Muscle of arm (tissue), 12 donors: ENCODE data around the gene CBY1. TPM values are rescaled to one million over a fixed set of nuclear protein-coding genes. Genes with fewer than 3 reads are reported as not detected.
A peak's percentile ranks its signal among the peaks of the same experiment; 100 is the strongest.
"Not testable (repeated sequence)": the region's sequence is repeated elsewhere in the genome, so short reads cannot be mapped to it uniquely, and the experiment has no call there.

ENCODE experiments used
- DNase-seq: peaks from one replicate; pipeline ENCODE4 v3.0.0-alpha.2; 2013
- polyA plus RNA-seq, 12 donors: library from polyadenylated mRNA; unstranded; fragments of 120-200 nt; gene quantifications; one replicate each; pipeline ENCODE4 v1.2.1, GENCODE V29; 2013; ENCODE audit not compliant: insufficient read length in 12 of 12

The CBY1 gene
- polyA plus RNA-seq, 12 donors: 28.3 to 41.5 (median 33.2) TPM; not detected in 1

DNA sequence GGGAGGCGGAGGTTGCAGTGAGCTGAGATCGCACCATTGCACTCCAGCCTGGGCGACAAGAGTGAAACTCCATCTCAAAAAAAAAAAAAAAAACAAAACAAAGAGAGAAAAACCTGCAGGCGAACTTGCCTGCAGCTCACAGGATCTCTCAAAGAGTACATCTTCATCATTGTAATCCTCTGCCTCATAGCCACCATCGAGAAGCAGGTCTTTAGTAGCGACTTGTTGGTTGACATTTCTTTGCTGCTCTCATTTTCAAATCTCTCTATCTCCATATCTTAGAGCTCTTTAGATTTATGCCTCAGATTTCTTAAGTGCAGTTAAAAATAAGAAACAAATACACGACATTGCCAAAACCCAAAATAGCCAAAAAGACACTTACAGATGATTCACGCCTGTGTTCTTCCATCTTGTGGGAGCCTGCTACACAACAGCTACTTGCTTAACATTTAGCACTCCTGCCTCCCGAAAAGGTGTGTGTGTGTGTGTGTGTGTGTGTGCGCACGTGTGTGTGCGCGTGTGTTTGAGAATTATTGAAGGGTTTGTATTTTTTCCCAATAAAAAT, 14.9 kb upstream of the CBY1 start:
- no peak for DNase-seq

- not testable (repeated sequence) for DNase-seq
Measured at GRCh38 chr22:38644245-38644644, 12.2 kb upstream of the CBY1 start.

GRCh38 chr22:38645430-38645829, 11.0 kb upstream of the CBY1 start:
- no peak for DNase-seq

- no peak for DNase-seq
Measured at GRCh38 chr22:38649841-38650522, 6.5 kb upstream of the CBY1 start.

DNA sequence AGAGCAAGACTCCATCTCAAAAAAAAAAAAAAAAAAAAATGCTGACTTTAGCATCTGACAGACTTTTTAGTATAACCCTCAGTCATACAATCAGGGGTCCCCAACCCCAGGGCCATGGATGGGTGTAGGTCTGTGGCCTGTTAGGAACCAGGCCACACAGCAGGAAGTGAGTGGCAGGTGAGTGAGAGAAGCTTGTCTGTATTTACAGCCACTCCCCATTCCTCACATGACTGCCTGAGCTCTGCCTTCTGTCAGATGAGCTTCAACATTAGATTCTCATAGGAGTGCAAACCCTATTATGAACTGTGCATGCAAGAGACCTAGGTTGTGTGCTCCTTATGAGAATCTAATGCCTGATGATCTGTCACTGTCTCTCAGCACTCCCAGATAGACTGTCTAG, 3.6 kb upstream of the CBY1 start:
- DNase-seq: no peak

- DNase-seq: no peak
Measured at GRCh38 chr22:38653741-38654140, 2.7 kb upstream of the CBY1 start.

DNA sequence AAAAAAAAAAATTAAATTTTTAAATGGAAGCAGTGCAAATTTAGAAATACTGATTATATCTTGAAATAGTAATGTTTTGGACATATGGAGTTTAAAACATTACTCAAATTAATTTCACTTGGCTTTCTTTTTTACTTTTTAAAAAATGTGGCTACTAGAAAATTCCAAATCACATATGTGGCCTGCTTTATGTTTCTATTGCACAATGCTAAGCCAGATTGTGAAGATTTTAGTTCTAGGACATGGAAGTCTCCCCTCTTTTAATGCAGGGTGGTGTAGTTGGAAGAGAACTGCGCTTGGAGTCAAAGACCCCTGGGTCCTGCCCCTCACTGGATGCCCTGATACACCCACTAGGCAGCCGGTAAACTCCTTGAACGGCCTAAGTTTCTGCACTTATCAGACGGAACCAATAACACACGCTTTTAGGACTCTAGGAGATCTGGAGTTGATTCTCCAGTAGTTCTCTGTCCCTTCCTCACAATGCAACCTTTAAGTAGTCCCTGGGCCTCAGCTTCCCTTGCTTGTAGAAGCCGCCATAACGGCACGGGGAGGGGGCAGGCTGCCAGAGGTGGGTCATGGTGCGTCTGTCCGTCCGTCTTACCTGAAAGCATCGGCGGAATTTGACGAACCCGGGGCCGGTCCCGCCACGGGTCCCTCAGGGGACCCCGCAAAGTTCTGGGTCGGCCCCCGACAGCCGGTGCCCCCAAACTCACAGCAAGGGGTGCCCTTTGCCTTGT, 751 bp upstream of the CBY1 start:
- DNase-seq: no peak

- no peak for DNase-seq
Measured at GRCh38 chr22:38657045-38657909, 839 bp downstream of the CBY1 start.

GRCh38 chr22:38674888-38675287, 18.4 kb downstream of the CBY1 start:
- no peak for DNase-seq

GRCh38 chr22:38675833-38676232, 19.4 kb downstream of the CBY1 start:
- no peak for DNase-seq

GRCh38 chr22:38681582-38682335, 25.3 kb downstream of the CBY1 start, which contains the start of gene TOMM22:
Gene TOMM22 (plus strand): TSS chr22:38681957. CDS start chr22:38681979, 22 bp downstream.
- peak; percentile 89 for DNase-seq

- no peak for DNase-seq
Measured at GRCh38 chr22:38684895-38685294, 28.5 kb downstream of the CBY1 start.

DNA sequence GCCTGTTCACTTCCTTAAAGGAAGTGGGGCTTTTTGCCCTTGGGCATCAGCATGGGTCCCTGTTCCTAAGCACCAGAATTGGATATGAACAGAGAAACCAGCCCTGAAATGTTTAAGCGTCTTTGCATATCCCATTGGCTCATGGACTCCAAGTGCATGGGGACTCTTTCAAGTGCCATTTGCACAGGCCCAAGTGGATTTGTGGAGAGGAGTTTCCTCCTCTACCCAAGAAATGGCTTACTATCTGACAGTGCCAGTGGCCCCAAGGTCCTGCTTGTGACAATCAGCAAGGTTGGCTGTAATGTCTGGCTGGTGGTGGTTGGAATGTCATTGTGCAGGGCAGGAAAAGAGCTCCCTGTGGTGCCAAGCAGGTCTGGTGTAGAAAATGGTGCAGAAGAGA, 29.3 kb downstream of the CBY1 start:
- DNase-seq: no peak

- DNase-seq: no peak
Measured at GRCh38 chr22:38689651-38690050, 33.2 kb downstream of the CBY1 start.

DNA sequence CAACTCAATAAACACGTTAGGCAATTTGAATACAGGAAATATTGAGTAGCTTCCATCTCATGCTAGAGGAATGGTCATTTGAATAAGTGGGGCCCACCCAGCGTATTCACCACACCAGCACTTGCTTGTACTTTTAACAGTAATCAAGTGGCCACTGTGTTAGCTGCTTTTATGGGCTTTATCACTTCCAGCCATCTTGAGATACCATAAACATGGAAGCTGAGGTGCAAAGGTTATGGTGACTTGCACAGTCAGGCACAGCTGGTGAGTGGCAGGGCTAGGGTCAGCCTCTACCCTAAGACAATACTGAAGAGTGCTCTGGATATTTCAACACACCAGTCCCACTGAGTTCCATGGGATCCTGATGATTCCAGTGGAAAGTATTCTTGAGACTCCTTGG, 37.6 kb downstream of the CBY1 start:
- no peak for DNase-seq

- no peak for DNase-seq
Measured at GRCh38 chr22:38694940-38695339, 38.5 kb downstream of the CBY1 start.

GRCh38 chr22:38696606-38697424, 40.4 kb downstream of the CBY1 start:
- DNase-seq: no peak

DNA sequence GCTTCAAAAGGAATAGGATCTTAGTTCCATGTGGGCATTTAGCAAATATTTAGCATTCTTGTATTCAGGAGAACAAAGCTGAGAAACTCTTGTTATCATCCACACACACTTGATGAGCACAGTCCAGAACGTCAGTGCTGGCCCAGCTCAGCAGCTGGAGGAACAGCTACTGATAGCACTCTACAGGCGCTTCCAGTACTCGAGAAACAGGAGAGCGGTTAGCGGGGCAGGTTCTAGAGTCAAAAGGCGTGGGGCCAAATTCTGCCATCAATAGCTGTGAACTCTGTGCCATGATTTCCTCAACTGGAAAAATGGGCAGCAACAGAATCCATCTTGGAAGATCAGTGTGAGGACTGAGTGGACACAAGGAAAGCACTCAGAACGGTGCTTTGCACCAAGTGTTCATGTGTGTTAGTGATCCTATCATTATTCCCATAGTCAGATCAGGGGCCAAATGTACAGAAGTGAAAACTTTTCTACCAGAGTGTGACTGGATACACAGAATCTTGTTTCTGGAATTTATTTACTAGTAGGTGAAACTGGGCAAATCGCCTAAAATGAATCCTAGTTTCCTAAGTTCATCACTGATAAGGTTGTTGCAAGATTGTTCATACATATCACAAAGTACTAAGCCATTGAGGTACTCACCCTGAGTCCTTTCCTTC, 41.1 kb downstream of the CBY1 start:
- no peak for DNase-seq

GRCh38 chr22:38698407-38699094, 42.1 kb downstream of the CBY1 start:
- no peak for DNase-seq
